ENCODE measurements around the gene HMCN2. TPM values are rescaled to one million over a fixed set of nuclear protein-coding genes. Genes with fewer than 3 reads are reported as not detected.

The HMCN2 gene
- total and polyA plus RNA-seq, 2 donors (not counting 1 experiment from before 2014, with no cell fraction given), result 0.01 TPM; not detected in 1

- H3K4me1 Mint-ChIP-seq, result no peaks in the 10 kb centered on the region
- TF ChIP-seq, protein P1, sequence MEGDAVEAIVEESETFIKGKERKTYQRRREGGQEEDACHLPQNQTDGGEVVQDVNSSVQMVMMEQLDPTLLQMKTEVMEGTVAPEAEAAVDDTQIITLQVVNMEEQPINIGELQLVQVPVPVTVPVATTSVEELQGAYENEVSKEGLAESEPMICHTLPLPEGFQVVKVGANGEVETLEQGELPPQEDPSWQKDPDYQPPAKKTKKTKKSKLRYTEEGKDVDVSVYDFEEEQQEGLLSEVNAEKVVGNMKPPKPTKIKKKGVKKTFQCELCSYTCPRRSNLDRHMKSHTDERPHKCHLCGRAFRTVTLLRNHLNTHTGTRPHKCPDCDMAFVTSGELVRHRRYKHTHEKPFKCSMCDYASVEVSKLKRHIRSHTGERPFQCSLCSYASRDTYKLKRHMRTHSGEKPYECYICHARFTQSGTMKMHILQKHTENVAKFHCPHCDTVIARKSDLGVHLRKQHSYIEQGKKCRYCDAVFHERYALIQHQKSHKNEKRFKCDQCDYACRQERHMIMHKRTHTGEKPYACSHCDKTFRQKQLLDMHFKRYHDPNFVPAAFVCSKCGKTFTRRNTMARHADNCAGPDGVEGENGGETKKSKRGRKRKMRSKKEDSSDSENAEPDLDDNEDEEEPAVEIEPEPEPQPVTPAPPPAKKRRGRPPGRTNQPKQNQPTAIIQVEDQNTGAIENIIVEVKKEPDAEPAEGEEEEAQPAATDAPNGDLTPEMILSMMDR (IDR thresholded peaks at IDR 0.05), result no peak
Observed at GRCh38 chr9:130409246-130409645, 143.7 kb downstream of the HMCN2 start.

DNA sequence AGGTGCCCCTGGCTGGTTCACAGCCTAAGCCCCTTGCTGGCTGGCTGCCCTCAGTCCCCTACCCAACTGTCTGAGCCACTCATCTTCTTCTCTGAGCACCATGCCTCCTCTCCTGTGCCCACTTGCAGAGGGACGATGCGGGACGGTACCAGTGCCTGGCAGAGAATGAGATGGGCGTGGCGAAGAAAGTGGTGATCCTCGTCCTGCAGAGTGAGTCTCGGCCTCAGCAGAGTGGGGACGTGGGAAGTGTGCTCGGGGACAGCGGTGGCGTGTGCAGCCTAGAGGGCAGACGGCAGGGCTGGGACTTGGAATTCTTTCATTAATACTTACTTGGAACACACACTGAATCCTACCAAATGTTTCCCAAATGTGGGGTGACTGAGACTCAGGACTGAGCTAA lies 144.9 kb downstream of the HMCN2 start:
- no peaks in the 10 kb centered on the region for H3K4me1 Mint-ChIP-seq
- Histone ChIP-seq H3K27me3 (replicated peaks in 1 of 4; ENCODE audit: control extremely low read depth in 1 of 4, control insufficient read depth in 3 of 4, insufficient read depth in 4 of 4, low read length in 3 of 4) (no peaks in the 10 kb centered on the region), H3K4me2 (replicated peaks; ENCODE audit: low read depth, low read length, poor library complexity, severe bottlenecking) (no peak overlapping the region), H3K27ac (ENCODE audit: low read length in 2 of 2) (no peak overlapping the region), H3K36me3 (replicated peaks in 1 of 2; ENCODE audit: control extremely low read depth in 1 of 2, control insufficient read depth in 1 of 2, extremely low read depth in 1 of 2, insufficient read depth in 2 of 2, low read length in 1 of 2) (no peaks in the 10 kb centered on the region), H2AFZ (ENCODE audit: insufficient read depth, low read depth, low read length, poor library complexity, severe bottlenecking) (no peak overlapping the region), H3K9ac (ENCODE audit: low read length) (no peak overlapping the region), H3K4me3 (ENCODE audit: control extremely low read depth in 1 of 5, extremely low read depth in 1 of 5, insufficient read depth in 1 of 5, low read depth in 2 of 5, low read length in 4 of 5) (no peak overlapping the region), H3K9me3 (ENCODE audit: control extremely low read depth in 1 of 3, control insufficient read depth in 2 of 3, insufficient read depth in 1 of 3, low read length in 2 of 3) (peaks cover 0 to 4% (median 0%) of the 10 kb centered on the region in 3 donors), H3K79me2 (ENCODE audit: control insufficient read depth, insufficient read depth, low read length) (no peaks in the 10 kb centered on the region), H3K4me1 (ENCODE audit: control insufficient read depth in 2 of 2, insufficient read depth in 2 of 2, low read length in 2 of 2) (no peaks in the 10 kb centered on the region), H4K20me1 (ENCODE audit: control insufficient read depth, insufficient read depth, low read length, poor library complexity, severe bottlenecking) (no peaks in the 10 kb centered on the region)
- H3K9me3 Mint-ChIP-seq (ENCODE audit: insufficient read depth), result no peaks in the 10 kb centered on the region
- ATAC-seq (ENCODE audit: low read depth) (no peak), DNase-seq (no peak)
- ChIA-PET POLR2A (no interaction called here), CTCF (no interaction called here)
- TF ChIP-seq, protein P1 (IDR thresholded peaks at IDR 0.05), result no peak
- TF ChIP-seq EZH2 (IDR thresholded peaks at IDR 0.05; ENCODE audit: borderline replicate concordance, insufficient read depth, low read depth, low read length, poor library complexity, severe bottlenecking), result no peak
- no peak overlapping the region for H3K4me3 Mint-ChIP-seq
- H3K27me3 Mint-ChIP-seq, result peaks cover 6% of the 10 kb centered on the region
- intact Hi-C loops (cut with micrococcal nuclease), result no loop called here
- 94% methylated on average over 9 of the region's 12 CpGs for WGBS (ENCODE audit: insufficient coverage)
- no peak overlapping the region for H3K27ac Mint-ChIP-seq

More at GRCh38 chr9:130409246-130409645, 143.7 kb downstream of the HMCN2 start:
- Histone ChIP-seq H3K9me3 (ENCODE audit: control extremely low read depth in 1 of 3, control insufficient read depth in 2 of 3, insufficient read depth in 1 of 3, low read length in 2 of 3) (peaks cover 0 to 4% (median 0%) of the 10 kb centered on the region in 3 donors), H3K79me2 (ENCODE audit: control insufficient read depth, insufficient read depth, low read length) (no peaks in the 10 kb centered on the region), H3K27me3 (replicated peaks in 1 of 4; ENCODE audit: control extremely low read depth in 1 of 4, control insufficient read depth in 3 of 4, insufficient read depth in 4 of 4, low read length in 3 of 4) (no peaks in the 10 kb centered on the region), H3K9ac (ENCODE audit: low read length) (no peak overlapping the region), H3K27ac (ENCODE audit: low read length in 2 of 2) (no peak overlapping the region), H3K4me3 (ENCODE audit: control extremely low read depth in 1 of 5, extremely low read depth in 1 of 5, insufficient read depth in 1 of 5, low read depth in 2 of 5, low read length in 4 of 5) (no peak overlapping the region), H3K4me2 (replicated peaks; ENCODE audit: low read depth, low read length, poor library complexity, severe bottlenecking) (no peak overlapping the region), H3K36me3 (replicated peaks in 1 of 2; ENCODE audit: control extremely low read depth in 1 of 2, control insufficient read depth in 1 of 2, extremely low read depth in 1 of 2, insufficient read depth in 2 of 2, low read length in 1 of 2) (no peaks in the 10 kb centered on the region), H2AFZ (ENCODE audit: insufficient read depth, low read depth, low read length, poor library complexity, severe bottlenecking) (no peak overlapping the region), H3K4me1 (ENCODE audit: control insufficient read depth in 2 of 2, insufficient read depth in 2 of 2, low read length in 2 of 2) (no peaks in the 10 kb centered on the region), H4K20me1 (ENCODE audit: control insufficient read depth, insufficient read depth, low read length, poor library complexity, severe bottlenecking) (no peaks in the 10 kb centered on the region)
- POLR2A ChIA-PET, result no interaction called here
- Mint-ChIP-seq H3K9me3 (ENCODE audit: insufficient read depth) (no peaks in the 10 kb centered on the region), H3K27me3 (peaks cover 6% of the 10 kb centered on the region), H3K4me3 (no peak overlapping the region), H3K27ac (no peak overlapping the region)
- intact Hi-C loops (cut with micrococcal nuclease), result no loop called here
- DNase-seq (no peak), ATAC-seq (ENCODE audit: low read depth) (no peak)
- WGBS (ENCODE audit: insufficient coverage), result 73% methylated on average over 2 of the region's 4 CpGs
- CTCF ChIA-PET, result no interaction called here
